ENCODE measurements around the gene PAX8. TPM values are rescaled to one million over a fixed set of nuclear protein-coding genes. Genes with fewer than 3 reads are reported as not detected.

PAX8 gene
- total RNA-seq, 1 donor from 2014 or later = 2.1 TPM

DNA sequence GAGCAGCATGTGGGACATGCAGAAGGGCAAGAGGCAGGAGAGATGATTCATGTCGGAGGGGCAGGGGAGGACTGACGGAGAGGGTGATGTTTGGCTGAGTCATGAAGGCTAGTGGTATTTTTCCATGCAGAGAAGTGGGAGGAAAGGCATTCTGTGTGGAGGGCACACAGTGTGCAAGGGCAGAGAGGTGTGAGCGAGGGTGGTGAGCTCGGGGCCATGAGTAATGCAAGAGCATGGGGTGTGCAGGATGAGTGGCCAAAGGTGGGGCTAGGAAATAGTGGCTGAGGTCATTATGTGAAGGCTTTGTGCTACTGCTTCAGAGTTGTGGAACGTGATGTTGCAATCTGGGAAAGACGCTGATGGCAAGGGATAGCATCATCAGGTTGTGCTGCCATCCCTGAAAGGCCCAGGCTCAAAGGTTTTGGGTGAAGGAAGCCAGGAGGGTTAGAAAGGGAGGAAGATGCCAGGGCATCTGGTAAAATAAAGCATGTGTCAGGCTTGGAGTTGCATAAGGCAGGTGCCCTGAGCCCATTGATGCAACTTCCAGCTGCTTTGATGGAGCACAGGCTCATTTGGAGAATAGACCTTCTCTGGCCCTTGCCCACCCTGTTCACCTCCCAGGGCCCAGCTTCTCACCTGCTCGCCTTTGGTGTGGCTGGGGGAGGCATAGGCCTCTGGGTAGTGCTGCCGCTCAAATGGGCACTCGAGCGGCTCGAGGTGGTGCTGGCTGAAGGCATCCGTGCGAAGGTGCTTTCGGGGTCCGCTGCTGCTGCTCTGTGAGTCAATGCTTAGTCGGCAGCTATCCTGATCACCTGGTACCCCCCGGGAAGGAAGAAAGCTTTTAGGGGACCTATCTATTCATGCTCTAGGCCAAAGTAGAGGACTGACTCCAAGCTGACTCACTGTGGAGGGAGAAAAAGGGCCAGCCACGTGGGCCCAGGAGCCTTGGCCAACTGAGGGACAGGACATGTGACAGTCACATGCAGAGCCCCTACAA lies 37.5 kb downstream of the PAX8 start:
- H3K4me3 Mint-ChIP-seq (ENCODE audit: unreplicated experiment) = no peak overlapping the region
- no peak overlapping the region for H3K27ac Mint-ChIP-seq (ENCODE audit: unreplicated experiment)
- H3K36me3 Mint-ChIP-seq (ENCODE audit: low read depth, unreplicated experiment) = peaks cover 3% of the 10 kb centered on the region
- TF ChIP-seq, protein P1, sequence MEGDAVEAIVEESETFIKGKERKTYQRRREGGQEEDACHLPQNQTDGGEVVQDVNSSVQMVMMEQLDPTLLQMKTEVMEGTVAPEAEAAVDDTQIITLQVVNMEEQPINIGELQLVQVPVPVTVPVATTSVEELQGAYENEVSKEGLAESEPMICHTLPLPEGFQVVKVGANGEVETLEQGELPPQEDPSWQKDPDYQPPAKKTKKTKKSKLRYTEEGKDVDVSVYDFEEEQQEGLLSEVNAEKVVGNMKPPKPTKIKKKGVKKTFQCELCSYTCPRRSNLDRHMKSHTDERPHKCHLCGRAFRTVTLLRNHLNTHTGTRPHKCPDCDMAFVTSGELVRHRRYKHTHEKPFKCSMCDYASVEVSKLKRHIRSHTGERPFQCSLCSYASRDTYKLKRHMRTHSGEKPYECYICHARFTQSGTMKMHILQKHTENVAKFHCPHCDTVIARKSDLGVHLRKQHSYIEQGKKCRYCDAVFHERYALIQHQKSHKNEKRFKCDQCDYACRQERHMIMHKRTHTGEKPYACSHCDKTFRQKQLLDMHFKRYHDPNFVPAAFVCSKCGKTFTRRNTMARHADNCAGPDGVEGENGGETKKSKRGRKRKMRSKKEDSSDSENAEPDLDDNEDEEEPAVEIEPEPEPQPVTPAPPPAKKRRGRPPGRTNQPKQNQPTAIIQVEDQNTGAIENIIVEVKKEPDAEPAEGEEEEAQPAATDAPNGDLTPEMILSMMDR (IDR thresholded peaks at IDR 0.05; ENCODE audit: unreplicated experiment) = no peak
- DNase-seq (ENCODE audit: low spot score) = no peak
- H3K27me3 Mint-ChIP-seq (ENCODE audit: unreplicated experiment) = peaks cover 6% of the 10 kb centered on the region
- peaks cover 7% of the 10 kb centered on the region for H3K4me1 Mint-ChIP-seq (ENCODE audit: unreplicated experiment)
- no peaks in the 10 kb centered on the region for H3K9me3 Mint-ChIP-seq (ENCODE audit: unreplicated experiment)

DNA sequence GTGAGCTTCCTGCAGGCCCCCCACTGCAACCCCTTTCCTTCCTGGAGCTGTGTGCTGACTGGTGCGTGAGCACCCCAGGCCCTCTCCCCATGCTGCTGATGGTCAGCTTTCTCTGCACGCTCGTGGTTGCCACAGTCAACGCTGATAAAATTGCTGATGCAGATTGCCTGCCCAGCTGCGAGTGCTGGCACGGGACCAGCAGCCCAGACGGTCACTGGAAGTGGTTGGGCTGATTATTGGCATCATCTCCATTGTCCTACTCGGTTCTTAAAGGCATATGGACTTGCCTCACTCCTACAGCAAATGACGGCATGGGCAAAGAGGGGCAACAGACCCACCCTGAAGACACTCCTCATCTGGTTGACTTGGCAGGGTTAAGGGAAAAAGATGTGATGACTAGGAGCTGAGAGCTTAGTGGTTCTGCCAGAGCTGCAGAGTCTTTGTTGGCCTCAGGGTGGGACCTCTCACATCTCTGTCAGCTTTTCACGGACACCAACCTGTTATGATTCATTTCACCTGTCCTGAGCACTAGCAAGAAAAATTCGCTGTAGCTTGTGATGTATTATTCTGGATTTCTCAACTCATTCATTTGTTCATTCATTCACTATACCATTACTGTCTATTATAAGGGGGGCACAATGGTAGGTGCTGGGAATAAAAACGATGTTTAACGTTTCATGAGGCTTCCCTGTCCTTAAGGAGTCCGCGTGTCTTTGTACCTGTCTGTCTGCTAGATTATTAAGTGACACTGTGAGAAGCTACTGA lies 38.4 kb downstream of the PAX8 start:
- H3K27ac Mint-ChIP-seq (ENCODE audit: unreplicated experiment) = no peak overlapping the region
- peaks cover 3% of the 10 kb centered on the region for H3K36me3 Mint-ChIP-seq (ENCODE audit: low read depth, unreplicated experiment)
- H3K9me3 Mint-ChIP-seq (ENCODE audit: unreplicated experiment) = no peaks in the 10 kb centered on the region
- H3K4me1 Mint-ChIP-seq (ENCODE audit: unreplicated experiment) = peaks cover 4% of the 10 kb centered on the region
- TF ChIP-seq, protein P1 (IDR thresholded peaks at IDR 0.05; ENCODE audit: unreplicated experiment) = no peak
- no peak overlapping the region for H3K4me3 Mint-ChIP-seq (ENCODE audit: unreplicated experiment)
- no peak for DNase-seq (ENCODE audit: low spot score)
- H3K27me3 Mint-ChIP-seq (ENCODE audit: unreplicated experiment) = peaks cover 6% of the 10 kb centered on the region

DNA sequence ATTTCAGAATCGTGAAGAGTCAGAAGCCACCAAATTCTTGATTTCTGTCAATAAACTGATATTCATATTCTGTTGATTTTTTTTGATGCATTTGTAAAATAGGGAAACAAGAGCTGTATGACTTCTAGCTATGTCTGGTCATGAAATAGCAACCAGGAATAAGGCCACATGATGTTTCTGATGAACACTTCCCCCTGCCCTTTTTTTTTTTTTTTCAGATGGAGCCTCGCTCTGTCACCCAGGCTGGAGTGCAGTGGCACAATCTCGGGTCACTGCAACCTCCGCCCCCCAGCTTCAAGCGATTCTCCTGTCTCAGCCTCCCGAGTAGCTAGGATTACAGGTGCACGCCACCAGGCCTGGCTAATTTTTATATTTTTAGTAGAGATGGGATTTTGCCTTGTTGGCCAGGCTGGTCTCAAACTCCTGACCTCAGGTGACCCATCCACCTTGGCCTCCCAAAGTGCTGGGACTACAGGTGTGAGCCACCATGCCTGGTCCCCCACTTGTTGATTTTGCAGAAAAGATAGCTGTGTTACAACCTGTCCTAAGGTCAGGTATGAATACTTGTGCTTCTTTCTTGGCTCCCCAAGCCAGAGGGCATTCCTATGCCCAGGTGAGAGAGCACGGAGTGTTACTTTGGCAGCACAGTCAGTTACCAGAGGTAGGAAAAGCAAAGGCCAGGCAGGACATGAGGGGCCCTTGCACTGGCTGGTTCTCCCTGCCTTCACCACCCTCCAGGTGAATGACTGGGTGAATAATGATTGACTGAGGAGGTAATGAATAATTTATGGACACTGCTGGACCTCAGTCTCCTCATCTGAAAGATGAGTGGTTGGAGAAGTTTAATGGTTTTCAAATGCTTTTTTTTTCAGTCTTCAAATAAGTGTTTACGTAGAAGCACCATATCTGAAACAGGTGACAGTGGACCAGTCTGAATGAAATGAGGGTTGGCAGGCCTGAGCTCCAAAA lies 39.6 kb downstream of the PAX8 start:
- no peaks in the 10 kb centered on the region for H3K9me3 Mint-ChIP-seq (ENCODE audit: unreplicated experiment)
- H3K36me3 Mint-ChIP-seq (ENCODE audit: low read depth, unreplicated experiment) = peaks cover 3% of the 10 kb centered on the region
- no peak for DNase-seq (ENCODE audit: low spot score)
- peaks cover 3% of the 10 kb centered on the region for H3K4me1 Mint-ChIP-seq (ENCODE audit: unreplicated experiment)
- H3K4me3 Mint-ChIP-seq (ENCODE audit: unreplicated experiment) = no peak overlapping the region
- TF ChIP-seq, protein P1 (IDR thresholded peaks at IDR 0.05; ENCODE audit: unreplicated experiment) = no peak
- H3K27ac Mint-ChIP-seq (ENCODE audit: unreplicated experiment) = no peak overlapping the region
- peaks cover 3% of the 10 kb centered on the region for H3K27me3 Mint-ChIP-seq (ENCODE audit: unreplicated experiment)

DNA sequence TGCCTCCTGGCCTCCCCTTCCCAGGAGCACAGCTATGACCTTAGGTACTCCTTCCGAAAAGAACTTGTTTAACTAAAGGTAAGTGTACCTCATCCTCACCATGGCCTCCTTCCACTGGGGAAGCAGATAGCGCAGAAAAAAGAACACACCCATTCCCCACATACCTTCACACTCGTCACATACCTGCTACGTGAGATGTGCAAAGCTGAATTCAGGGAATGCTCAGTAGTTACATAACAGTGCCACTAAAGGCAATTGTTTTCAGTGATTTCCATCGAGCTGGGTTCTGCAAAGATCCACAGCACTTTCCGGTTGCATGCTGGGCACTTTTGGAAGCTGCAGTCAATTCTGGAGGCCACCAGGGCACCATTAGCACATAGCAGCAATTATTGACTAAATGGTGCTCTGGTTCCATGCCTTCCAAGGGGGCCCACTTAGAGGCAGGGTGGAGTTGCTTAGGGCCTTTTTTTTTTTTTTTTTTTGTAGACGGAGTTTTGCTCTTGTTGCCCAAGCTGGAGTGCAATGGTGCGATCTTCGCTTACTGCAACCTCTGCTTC lies 41.0 kb downstream of the PAX8 start:
- TF ChIP-seq, protein P1 (IDR thresholded peaks at IDR 0.05; ENCODE audit: unreplicated experiment) = no peak
- peaks cover 2% of the 10 kb centered on the region for H3K27me3 Mint-ChIP-seq (ENCODE audit: unreplicated experiment)
- H3K4me3 Mint-ChIP-seq (ENCODE audit: unreplicated experiment) = no peak overlapping the region
- H3K4me1 Mint-ChIP-seq (ENCODE audit: unreplicated experiment) = no peaks in the 10 kb centered on the region
- H3K9me3 Mint-ChIP-seq (ENCODE audit: unreplicated experiment) = no peaks in the 10 kb centered on the region
- H3K36me3 Mint-ChIP-seq (ENCODE audit: low read depth, unreplicated experiment) = peaks cover 3% of the 10 kb centered on the region
- no peak for DNase-seq (ENCODE audit: low spot score)
- H3K27ac Mint-ChIP-seq (ENCODE audit: unreplicated experiment) = no peak overlapping the region

Data from endothelial cell (in vitro differentiated cells).